ENCODE results near the gene TERT.
"Not testable (repeated sequence)": the region's sequence is repeated elsewhere in the genome, so short reads cannot be mapped to it uniquely, and the experiment has no call there.

The TERT gene

DNA sequence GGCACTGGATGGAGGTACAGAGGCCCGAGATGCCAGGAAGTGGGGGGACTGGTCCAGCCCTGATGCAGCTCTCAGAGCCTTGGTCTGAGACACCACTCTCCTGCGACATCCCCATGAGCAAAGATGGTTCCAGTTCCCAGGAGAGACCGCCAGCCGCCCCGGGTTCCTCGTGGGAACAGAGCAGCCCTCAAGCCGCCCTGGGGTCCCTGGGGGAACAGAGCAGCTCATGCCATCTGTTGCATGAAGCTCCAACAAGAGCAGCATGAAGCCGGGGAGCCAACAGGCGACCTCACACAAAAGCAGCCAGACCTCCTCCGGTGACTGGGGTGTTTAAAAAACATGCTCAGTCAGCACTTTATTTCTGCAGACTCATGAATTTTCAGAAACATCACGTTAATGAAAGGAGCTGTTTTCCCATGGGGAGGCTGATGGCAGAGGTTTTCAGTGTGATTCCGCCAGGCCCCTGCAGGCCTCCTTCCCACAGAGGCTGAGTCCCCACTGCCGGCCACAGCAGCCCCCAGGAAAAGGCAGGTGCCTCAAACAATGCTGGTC, 63.4 kb downstream of the TERT start:
- DNase-seq, result no peak

- DNase-seq, result no peak
These were observed 64.3 kb downstream of the TERT start for GRCh38 chr5:1230551-1230950.

DNA sequence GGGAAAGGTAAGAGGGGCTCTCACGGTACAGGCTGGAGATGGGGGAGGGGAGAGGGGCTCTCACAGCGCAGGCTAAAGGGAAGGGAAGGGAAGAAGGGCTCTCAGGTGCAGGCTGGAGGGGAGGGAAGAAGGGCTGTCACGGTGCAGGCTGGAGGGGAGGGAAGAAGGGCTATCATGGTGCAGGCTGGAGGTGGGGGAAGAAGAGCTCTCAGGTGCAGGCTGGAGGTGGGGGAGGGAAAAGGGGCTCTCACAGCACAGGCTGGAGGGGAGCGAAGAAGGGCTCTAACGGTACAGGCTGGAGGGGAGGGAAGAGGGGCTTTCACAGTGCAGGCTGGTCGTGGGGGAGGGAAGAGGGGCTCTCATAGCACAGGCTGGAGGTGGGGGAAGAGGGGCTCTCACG, 65.0 kb downstream of the TERT start:
- no peak for DNase-seq

DNA sequence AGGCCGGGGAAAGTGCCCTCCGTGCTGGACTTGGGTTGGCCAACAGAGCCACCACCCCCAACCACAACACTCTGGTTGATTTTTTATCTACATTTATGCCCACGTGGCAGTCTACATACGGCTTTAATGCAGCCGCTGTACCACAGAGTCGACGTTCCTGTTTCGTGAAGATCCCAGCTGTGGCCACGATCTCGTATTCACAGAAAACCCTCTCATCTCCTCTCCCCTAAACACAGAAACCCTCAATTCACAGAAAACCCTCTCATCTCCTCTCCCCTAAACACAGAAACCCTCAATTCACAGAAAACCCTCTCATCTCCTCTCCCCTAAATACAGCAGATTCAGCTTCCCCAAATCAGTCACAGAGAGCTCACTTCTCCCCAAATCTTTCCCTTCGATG, 65.8 kb downstream of the TERT start:
- DNase-seq, result not testable (repeated sequence)

- DNase-seq, result no peak
These were observed 66.7 kb downstream of the TERT start for GRCh38 chr5:1228120-1228519.

- DNase-seq, result no peak
These were observed 67.2 kb downstream of the TERT start for GRCh38 chr5:1227667-1228066.

DNA sequence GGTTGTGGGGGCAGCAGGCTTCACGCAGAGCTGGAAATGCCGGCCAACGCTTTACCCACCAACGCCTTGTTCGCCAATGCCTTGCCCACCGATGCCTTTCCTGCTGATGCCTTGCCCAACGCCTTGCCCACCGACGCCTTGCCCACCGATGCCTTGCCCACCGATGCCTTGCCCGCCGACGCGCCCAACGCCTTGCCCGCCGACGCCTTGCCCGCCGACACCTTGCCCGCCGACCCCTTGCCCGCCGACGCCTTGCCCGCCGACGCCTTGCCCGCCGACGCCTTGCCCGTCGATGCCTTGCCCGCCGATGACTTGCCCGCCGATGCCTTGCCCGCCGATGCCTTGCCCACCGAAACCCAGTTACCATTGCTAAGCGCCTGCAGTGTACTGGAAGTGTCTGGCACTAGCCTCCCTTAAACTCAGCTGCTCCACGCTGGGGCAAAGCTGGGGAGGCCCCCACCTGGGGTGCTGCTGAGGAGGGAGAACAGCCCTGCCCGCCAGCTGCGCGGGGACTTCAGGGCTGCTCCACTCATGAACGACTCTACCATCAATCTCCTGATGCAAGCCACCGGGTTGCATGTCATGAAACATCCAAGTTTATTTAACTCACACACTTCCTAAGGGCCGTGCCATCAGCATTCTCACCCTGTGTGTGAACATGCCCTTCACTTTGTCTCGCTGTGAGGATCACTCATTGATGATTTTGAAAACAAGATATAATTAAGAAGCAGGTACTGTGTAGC, 67.9 kb downstream of the TERT start:
- no peak for DNase-seq

- DNase-seq, result no peak
These were observed 68.6 kb downstream of the TERT start for GRCh38 chr5:1226231-1226630.

GRCh38 chr5:1225081-1225480, 69.8 kb downstream of the TERT start, which contains the start of gene SLC6A18:
Gene SLC6A18 (plus strand): TSS chr5:1225381. CDS start chr5:1225478, 97 bp downstream.
- DNase-seq, result no peak

GRCh38 chr5:1224631-1225030, 70.2 kb downstream of the TERT start:
- no peak for DNase-seq

DNA sequence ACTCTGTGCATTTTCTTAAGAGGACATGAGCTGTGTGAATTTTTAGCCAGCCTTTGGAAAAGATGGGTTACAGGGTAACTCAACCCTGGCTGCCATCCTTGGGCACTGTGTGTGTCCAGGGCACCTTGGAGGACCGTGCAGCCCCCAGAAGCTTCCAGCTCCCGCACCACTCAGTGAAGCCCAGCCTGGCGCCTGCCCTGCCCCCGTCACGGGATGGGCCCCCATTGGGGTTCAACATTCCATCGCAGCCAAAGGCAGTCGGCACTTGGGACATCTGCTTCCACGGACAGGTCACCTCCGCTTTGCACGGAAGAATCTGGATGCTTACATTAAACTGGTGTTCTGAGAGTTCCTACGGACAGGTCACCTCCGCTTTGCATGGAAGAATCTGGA, 71.6 kb downstream of the TERT start:
- no peak for DNase-seq

- DNase-seq, result no peak
These were observed 72.1 kb downstream of the TERT start for GRCh38 chr5:1222621-1223277.

- no peak for DNase-seq
These were observed 72.7 kb downstream of the TERT start for GRCh38 chr5:1222147-1222546.

DNA sequence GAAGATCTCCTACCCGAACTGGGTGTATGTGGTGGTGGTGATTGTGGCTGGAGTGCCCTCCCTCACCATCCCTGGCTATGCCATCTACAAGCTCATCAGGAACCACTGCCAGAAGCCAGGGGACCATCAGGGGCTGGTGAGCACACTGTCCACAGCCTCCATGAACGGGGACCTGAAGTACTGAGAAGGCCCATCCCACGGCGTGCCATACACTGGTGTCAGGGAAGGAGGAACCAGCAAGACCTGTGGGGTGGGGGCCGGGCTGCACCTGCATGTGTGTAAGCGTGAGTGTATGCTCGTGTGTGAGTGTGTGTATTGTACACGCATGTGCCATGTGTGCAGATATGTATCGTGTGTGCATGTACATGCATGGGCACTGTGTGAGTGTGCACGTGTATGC, 73.1 kb downstream of the TERT start:
- no peak for DNase-seq

GRCh38 chr5:1220831-1221230, 74.0 kb downstream of the TERT start:
- no peak for DNase-seq

DNA sequence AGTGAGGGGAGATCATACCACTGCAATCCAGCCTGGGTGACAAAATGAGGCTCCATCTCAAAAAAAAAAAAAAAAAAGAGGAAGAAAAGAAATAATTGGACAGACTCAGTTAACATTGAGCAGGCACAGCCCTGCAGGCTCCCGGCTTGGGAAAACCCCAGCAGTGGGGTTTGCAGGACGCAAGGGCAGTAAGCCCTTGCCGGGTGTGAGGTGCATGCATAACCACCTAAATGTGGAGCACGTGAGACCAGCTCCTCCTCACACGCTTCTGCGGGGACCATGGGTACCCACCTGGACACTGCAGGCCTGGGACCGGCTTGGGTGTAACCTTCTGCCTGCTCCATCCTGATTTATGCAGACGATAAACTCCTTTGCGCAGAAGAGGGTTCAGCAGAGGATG, 74.5 kb downstream of the TERT start:
- no peak for DNase-seq

DNA sequence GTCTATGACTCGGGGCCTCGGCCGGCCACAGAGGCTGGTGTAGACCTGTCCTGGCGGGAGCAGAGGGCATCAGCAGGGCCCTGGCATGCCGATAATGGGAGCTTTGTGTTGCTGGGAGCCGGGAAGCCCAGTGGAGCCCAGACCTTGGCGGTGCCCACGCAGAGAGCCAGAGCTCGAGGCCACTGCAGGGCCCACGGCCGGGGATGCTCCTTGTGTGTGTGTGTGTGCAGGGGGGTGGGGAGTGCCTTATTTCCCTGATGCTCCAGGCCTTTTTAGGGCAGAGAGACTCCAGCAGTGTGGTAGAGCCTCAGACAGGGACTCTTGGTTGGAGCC, 75.1 kb downstream of the TERT start:
- DNase-seq, result no peak

GRCh38 chr5:1219098-1219767, 75.6 kb downstream of the TERT start:
- DNase-seq, result no peak

- DNase-seq, result no peak
These were observed 76.4 kb downstream of the TERT start for GRCh38 chr5:1218351-1219080.

- no peak for DNase-seq
These were observed 77.2 kb downstream of the TERT start for GRCh38 chr5:1217596-1218206.

DNA sequence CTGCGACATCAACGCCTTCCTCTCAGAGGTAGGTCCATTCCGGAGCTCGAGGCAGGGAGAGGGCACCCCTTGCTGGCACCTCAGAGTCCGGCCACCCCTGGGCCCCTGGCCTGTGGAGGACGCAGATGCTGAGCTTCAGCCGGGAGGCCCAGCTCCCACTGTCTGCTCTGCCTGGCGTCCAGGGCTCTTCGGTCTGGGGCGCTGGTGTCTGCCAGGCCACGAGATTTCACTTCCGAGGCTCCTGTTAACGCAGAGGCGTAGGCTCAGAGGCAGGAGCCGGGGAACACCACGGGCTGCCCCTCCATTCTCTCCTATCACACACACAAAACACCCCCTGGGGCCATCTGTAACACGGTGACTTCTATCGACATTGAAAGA, 78.0 kb downstream of the TERT start:
- no peak for DNase-seq

DNA sequence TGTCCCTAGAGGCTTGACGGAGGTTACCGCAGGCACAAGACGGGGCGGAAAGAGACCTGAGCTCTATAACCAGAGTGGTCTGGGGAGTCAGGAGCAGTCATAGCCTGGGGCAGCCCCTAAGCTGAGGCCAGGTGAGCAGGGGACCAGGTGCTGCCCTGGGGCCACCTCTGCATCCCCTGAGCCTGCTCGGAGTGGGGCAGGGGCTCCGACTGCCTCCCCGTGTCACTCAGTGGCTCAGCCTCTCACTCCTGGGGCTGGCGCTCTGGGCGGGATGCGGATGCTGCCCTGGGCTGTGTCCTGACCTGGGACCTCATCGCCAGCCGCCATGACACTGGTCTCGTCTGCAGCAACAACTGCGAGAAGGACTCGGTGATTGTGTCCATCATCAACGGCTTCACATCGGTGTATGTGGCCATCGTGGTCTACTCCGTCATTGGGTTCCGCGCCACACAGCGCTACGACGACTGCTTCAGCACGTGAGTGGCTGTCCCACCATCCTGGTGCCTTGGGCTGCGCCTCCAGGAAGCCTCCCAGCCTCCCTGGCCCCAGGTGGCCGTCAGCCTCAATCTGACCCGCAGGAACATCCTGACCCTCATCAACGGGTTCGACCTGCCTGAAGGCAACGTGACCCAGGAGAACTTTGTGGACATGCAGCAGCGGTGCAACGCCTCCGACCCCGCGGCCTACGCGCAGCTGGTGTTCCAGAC, 78.5 kb downstream of the TERT start:
- DNase-seq, result no peak
